PC-3 (cell line): Measurements from ENCODE around the gene HASPIN. TPM values are rescaled to one million over a fixed set of nuclear protein-coding genes. Genes with fewer than 3 reads are reported as not detected.

Source experiments
- ATAC-seq: fragments of 200-7000 bp; cut with Tn5 transposase; 2 replicates; pipeline ENCODE4 v1.9.1; 2020; ENCODE audit warnings: mild to moderate bottlenecking, moderate library complexity
- BruUV-seq: library from RNA; stranded (reverse); fragments of 400-500 nt; replicated peaks from 2 replicates; lab custom pipeline; 2021; lab: Mats Ljungman, UMichigan
- CTCF ChIA-PET: fragments of 300-600 bp; sonication (Branson Sonifier 250); formaldehyde crosslinking; loops from one replicate; lab custom pipeline; 2022; ENCODE audit warnings: antibody characterized with exemption; lab: Charles Lee
- POLR2A ChIA-PET: fragments of 300-600 bp; sonication (Branson Sonifier 250); formaldehyde crosslinking; loops from one replicate; lab custom pipeline; 2022; ENCODE audit warnings: antibody characterized with exemption; ENCODE audit not compliant: unreplicated experiment; lab: Charles Lee
- DNase-seq: peaks from one replicate; pipeline ENCODE4 v3.0.0-alpha.2; 2015
- H2AFZ ChIP-seq: fragments of 300-600 bp; sonication (generic); 2 replicates; pipeline ENCODE4 v1.6.0; 2016; ENCODE audit warnings: antibody characterized with exemption, low read length
- H3F3A ChIP-seq: fragments of 300-600 bp; sonication (generic); one replicate; pipeline ENCODE4 v1.6.0; 2017; ENCODE audit warnings: antibody characterized with exemption, low read length, control low read depth, mild to moderate bottlenecking; ENCODE audit not compliant: unreplicated experiment
- H3K27ac ChIP-seq: fragments of 300-600 bp; sonication (generic); 2 replicates; pipeline ENCODE4 v1.5.1; 2016; ENCODE audit warnings: mild to moderate bottlenecking, low read length
- H3K27me3 ChIP-seq: fragments of 300-600 bp; sonication (generic); 2 replicates; pipeline ENCODE4 v1.6.1; 2016; ENCODE audit warnings: low read length, mixed read lengths
- H3K36me3 ChIP-seq: fragments of 300-600 bp; sonication (generic); 2 replicates; pipeline ENCODE4 v1.6.1; 2016; ENCODE audit warnings: low read depth, mixed run types, low read length, mixed read lengths
- H3K4me1 ChIP-seq: fragments of 300-600 bp; sonication (generic); 2 replicates; pipeline ENCODE4 v1.5.1; 2016; ENCODE audit warnings: low read length; ENCODE audit not compliant: insufficient read depth
- H3K4me2 ChIP-seq: fragments of 300-600 bp; sonication (generic); 2 replicates; pipeline ENCODE4 v1.6.0; 2016; ENCODE audit warnings: low read length
- H3K4me3 ChIP-seq: fragments of 300-600 bp; sonication (generic); 2 replicates; pipeline ENCODE4 v1.5.1; 2016; ENCODE audit warnings: mild to moderate bottlenecking, low read length, mixed read lengths
- H3K79me2 ChIP-seq: fragments of 300-600 bp; sonication (generic); 2 replicates; pipeline ENCODE4 v1.6.1; 2017; ENCODE audit warnings: low read length, mixed read lengths
- H3K9ac ChIP-seq: fragments of 300-600 bp; sonication (generic); 2 replicates; pipeline ENCODE4 v1.6.0; 2016; ENCODE audit warnings: mild to moderate bottlenecking, low read length
- H3K9me2 ChIP-seq: fragments of 300-600 bp; sonication (generic); replicated peaks from 2 replicates; pipeline ENCODE4 v1.6.1; 2016; ENCODE audit warnings: mixed run types, low read length, mixed read lengths
- H3K9me3 ChIP-seq: fragments of 300-600 bp; sonication (generic); 2 replicates; pipeline ENCODE4 v1.6.1; 2016; ENCODE audit warnings: low read length, mixed read lengths
- H4K20me1 ChIP-seq: fragments of 300-600 bp; sonication (generic); 2 replicates; pipeline ENCODE4 v1.6.1; 2016; ENCODE audit warnings: low read length, mixed read lengths
- EZH2 ChIP-seq: fragments of 300-600 bp; sonication (generic); IDR thresholded peaks from one replicate; pipeline ENCODE4 v1.6.1; 2017; ENCODE audit warnings: antibody characterized with exemption, mild to moderate bottlenecking, low read length; ENCODE audit not compliant: unreplicated experiment
- EZH2phosphoT487 ChIP-seq: fragments of 300-600 bp; sonication (generic); IDR thresholded peaks from 2 replicates; pipeline ENCODE4 v1.6.1; 2018; ENCODE audit warnings: mild to moderate bottlenecking, antibody characterized with exemption, low read length, borderline replicate concordance
- intact Hi-C: fragments of 100-400 bp; cut with micrococcal nuclease; formaldehyde crosslinking; loops from 2 replicates; pipeline ENCODE4 v1.9.0; 2023
- total RNA-seq: library from RNA; depleted of rRNA; stranded (reverse); fragments of >200 nt; gene quantifications from 2 replicates; pipeline ENCODE4 v1.2.3, GENCODE V29; 2014
- TF ChIP-seq, protein P1 (sequence below): fragments of 300-600 bp; sonication (generic); conservative IDR thresholded peaks from 2 replicates; pipeline ENCODE4 v1.5.1; 2017; ENCODE audit warnings: antibody characterized with exemption, low read depth, mild to moderate bottlenecking, low read length

The HASPIN gene
- total RNA-seq, 1 experiment from 2014 or later = 10.6 TPM

DNA sequence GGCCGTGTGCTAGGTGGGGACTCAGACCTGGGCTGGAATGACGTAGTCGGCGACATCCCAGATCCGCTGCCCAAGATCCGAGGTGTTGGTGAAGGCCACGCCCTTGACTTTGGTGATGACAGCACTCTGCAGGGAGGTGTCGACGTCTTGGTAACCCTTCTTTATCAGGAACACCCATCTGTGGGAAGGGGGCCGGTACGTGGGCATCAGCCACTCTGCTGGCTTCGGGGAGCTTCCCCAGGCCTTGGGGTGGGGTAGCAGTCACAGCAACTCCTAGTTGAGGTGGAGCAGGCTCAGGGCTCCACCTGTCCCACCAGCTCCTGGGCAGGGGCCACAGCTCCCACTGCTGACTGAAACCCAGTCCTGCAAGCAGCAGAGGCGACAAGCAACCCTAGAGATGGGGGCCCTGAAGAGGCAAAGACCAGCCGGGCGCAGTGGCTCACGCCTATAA, 32.1 kb upstream of the HASPIN start:
- ATAC-seq = no peak
- H3K4me1 ChIP-seq = peaks cover 4% of the 10 kb centered on the region; the same call in 1 of the 2 replicates
- TF ChIP-seq EZH2phosphoT487 = no peak
- TF ChIP-seq, protein P1, sequence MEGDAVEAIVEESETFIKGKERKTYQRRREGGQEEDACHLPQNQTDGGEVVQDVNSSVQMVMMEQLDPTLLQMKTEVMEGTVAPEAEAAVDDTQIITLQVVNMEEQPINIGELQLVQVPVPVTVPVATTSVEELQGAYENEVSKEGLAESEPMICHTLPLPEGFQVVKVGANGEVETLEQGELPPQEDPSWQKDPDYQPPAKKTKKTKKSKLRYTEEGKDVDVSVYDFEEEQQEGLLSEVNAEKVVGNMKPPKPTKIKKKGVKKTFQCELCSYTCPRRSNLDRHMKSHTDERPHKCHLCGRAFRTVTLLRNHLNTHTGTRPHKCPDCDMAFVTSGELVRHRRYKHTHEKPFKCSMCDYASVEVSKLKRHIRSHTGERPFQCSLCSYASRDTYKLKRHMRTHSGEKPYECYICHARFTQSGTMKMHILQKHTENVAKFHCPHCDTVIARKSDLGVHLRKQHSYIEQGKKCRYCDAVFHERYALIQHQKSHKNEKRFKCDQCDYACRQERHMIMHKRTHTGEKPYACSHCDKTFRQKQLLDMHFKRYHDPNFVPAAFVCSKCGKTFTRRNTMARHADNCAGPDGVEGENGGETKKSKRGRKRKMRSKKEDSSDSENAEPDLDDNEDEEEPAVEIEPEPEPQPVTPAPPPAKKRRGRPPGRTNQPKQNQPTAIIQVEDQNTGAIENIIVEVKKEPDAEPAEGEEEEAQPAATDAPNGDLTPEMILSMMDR = no peak
- no peak for TF ChIP-seq EZH2
- H3K27ac ChIP-seq = no peak overlapping the region
- H3K9ac ChIP-seq = no peak overlapping the region
- H3K36me3 ChIP-seq = no peaks in the 10 kb centered on the region
- H3F3A ChIP-seq = no peaks in the 10 kb centered on the region
- H3K79me2 ChIP-seq = 0 out of 2 replicates have a peak, but pooled peaks cover 4% of the 10 kb centered on the region
- no peak for DNase-seq
- no TSS peak for BruUV-seq
- no peaks in the 10 kb centered on the region for H3K27me3 ChIP-seq
- CTCF ChIA-PET = no interaction called here
- intact Hi-C loops = no loop called here
- POLR2A ChIA-PET = no interaction called here
- H4K20me1 ChIP-seq = no peaks in the 10 kb centered on the region
- no peaks in the 10 kb centered on the region for H3K9me2 ChIP-seq
- H2AFZ ChIP-seq = no peak overlapping the region
- no peak overlapping the region for H3K4me3 ChIP-seq
- H3K4me2 ChIP-seq = no peak overlapping the region
- no peaks in the 10 kb centered on the region for H3K9me3 ChIP-seq

DNA sequence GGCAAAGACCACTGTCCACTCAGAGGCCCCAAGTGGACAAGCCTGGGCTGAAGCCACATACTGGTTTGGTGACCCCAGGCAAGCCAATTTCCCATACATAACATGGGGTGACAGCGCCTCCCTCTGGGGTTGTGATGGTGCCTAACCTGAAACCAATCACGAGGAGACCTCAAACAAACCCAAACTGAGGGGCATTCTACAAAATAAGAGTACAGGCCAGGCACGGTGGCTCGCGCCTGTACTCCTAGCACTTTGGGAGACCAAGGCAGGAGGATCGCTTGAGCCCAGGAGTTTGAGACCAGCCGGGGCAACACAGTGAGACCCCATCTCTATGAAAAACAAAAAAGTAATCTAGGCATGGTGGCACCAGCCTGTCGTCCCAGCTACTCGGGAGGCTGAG, 31.4 kb upstream of the HASPIN start:
- no peak for ATAC-seq
- CTCF ChIA-PET = no interaction called here

DNA sequence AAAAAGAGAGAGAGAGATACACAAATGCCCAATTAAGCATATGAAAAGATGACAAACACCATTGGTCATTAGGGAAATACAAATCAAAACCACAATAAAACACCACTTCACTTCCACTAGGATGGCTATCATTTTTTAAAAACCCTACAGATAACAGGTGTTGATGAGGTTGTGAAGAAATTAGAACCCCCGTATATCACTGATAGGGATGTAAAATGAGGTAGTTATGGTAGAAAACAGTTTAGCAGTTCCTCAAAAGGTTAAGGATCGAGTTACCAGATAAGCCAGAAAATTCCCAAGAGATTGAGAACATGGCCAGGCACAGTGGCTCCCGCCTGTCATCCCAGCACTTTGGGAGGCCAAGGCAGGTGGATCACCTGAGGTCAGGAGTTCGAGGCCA, 30.6 kb upstream of the HASPIN start:
- Histone ChIP-seq H3K27ac (no peak overlapping the region), H3K4me2 (no peak overlapping the region), H3K9me2 (no peaks in the 10 kb centered on the region), H3K4me1 (peaks cover 4% of the 10 kb centered on the region; the same call in 1 of the 2 replicates), H3K79me2 (0 out of 2 replicates have a peak, but pooled peaks cover 4% of the 10 kb centered on the region), H3K9ac (no peak overlapping the region), H3K9me3 (no peaks in the 10 kb centered on the region), H3K36me3 (no peaks in the 10 kb centered on the region), H3F3A (no peaks in the 10 kb centered on the region), H4K20me1 (no peaks in the 10 kb centered on the region), H3K27me3 (no peaks in the 10 kb centered on the region), H3K4me3 (no peak overlapping the region), H2AFZ (no peak overlapping the region)
- CTCF ChIA-PET = no interaction called here
- POLR2A ChIA-PET = no interaction called here
- ATAC-seq (no peak), DNase-seq (no peak)
- TF ChIP-seq, protein P1 = no peak
- no peak for TF ChIP-seq EZH2phosphoT487
- no peak for TF ChIP-seq EZH2
- intact Hi-C loops = no loop called here
- no TSS peak for BruUV-seq

More for the DNA sequence above, 31.4 kb upstream of the HASPIN start:
- Histone ChIP-seq H3K9me3 (no peaks in the 10 kb centered on the region), H3K4me2 (no peak overlapping the region), H4K20me1 (no peaks in the 10 kb centered on the region), H3K27me3 (no peaks in the 10 kb centered on the region), H3K4me1 (peaks cover 4% of the 10 kb centered on the region; the same call in 1 of the 2 replicates), H3F3A (no peaks in the 10 kb centered on the region), H3K36me3 (no peaks in the 10 kb centered on the region), H3K4me3 (no peak overlapping the region), H3K79me2 (0 out of 2 replicates have a peak, but pooled peaks cover 4% of the 10 kb centered on the region), H3K9me2 (no peaks in the 10 kb centered on the region), H3K9ac (no peak overlapping the region), H2AFZ (no peak overlapping the region), H3K27ac (no peak overlapping the region)
- intact Hi-C loops = no loop called here
- POLR2A ChIA-PET = no interaction called here
- no peak for TF ChIP-seq EZH2
- TF ChIP-seq, protein P1 = no peak
- TF ChIP-seq EZH2phosphoT487 = no peak
- no peak for DNase-seq
- BruUV-seq = no TSS peak
